Measurements from ENCODE around the gene COL13A1. TPM values are rescaled to one million over a fixed set of nuclear protein-coding genes. Genes with fewer than 3 reads are reported as not detected.
A peak's percentile ranks its signal among the peaks of the same experiment; 100 is the strongest.

The COL13A1 gene
- total RNA-seq, 1 donor from 2014 or later, result 25.6 TPM

- peaks cover 53% of the 10 kb centered on the region for H3K4me1 Mint-ChIP-seq (ENCODE audit: low read depth)
Observed at GRCh38 chr10:69803809-69804208, 2.1 kb downstream of the COL13A1 start.

GRCh38 chr10:69804775-69805174, 3.1 kb downstream of the COL13A1 start:
- H3K9me3 Mint-ChIP-seq (ENCODE audit: low read depth), result no peaks in the 10 kb centered on the region
- TF ChIP-seq CTCF (IDR thresholded peaks at IDR 0.05), result no peak
- peaks cover 2% of the 10 kb centered on the region for H3K36me3 Mint-ChIP-seq (ENCODE audit: low read depth)
- peaks cover 53% of the 10 kb centered on the region for H3K4me1 Mint-ChIP-seq (ENCODE audit: low read depth)
- H3K27ac Mint-ChIP-seq (ENCODE audit: unreplicated experiment), result no peak overlapping the region
- H3K4me3 Mint-ChIP-seq (ENCODE audit: unreplicated experiment), result no peak overlapping the region
- no peak for DNase-seq (ENCODE audit: low spot score)
- H3K27me3 Mint-ChIP-seq (ENCODE audit: low read depth), result no peaks in the 10 kb centered on the region

More at GRCh38 chr10:69803809-69804208, 2.1 kb downstream of the COL13A1 start:
- H3K27me3 Mint-ChIP-seq (ENCODE audit: low read depth), result no peaks in the 10 kb centered on the region
- no peak overlapping the region for H3K27ac Mint-ChIP-seq (ENCODE audit: unreplicated experiment)
- H3K9me3 Mint-ChIP-seq (ENCODE audit: low read depth), result no peaks in the 10 kb centered on the region
- DNase-seq (ENCODE audit: low spot score), result no peak
- H3K36me3 Mint-ChIP-seq (ENCODE audit: low read depth), result peaks cover 2% of the 10 kb centered on the region
- no peak for TF ChIP-seq CTCF (IDR thresholded peaks at IDR 0.05)
- peak overlapping the region; percentile 70 for H3K4me3 Mint-ChIP-seq (ENCODE audit: unreplicated experiment)

GRCh38 chr10:69807122-69807521, 5.4 kb downstream of the COL13A1 start:
- no peak for TF ChIP-seq CTCF (IDR thresholded peaks at IDR 0.05)
- Mint-ChIP-seq H3K36me3 (ENCODE audit: low read depth) (peaks cover 2% of the 10 kb centered on the region), H3K9me3 (ENCODE audit: low read depth) (no peaks in the 10 kb centered on the region), H3K4me3 (ENCODE audit: unreplicated experiment) (no peak overlapping the region), H3K27me3 (ENCODE audit: low read depth) (no peaks in the 10 kb centered on the region), H3K27ac (ENCODE audit: unreplicated experiment) (no peak overlapping the region), H3K4me1 (ENCODE audit: low read depth) (peaks cover 41% of the 10 kb centered on the region)
- no peak for DNase-seq (ENCODE audit: low spot score)

DNA sequence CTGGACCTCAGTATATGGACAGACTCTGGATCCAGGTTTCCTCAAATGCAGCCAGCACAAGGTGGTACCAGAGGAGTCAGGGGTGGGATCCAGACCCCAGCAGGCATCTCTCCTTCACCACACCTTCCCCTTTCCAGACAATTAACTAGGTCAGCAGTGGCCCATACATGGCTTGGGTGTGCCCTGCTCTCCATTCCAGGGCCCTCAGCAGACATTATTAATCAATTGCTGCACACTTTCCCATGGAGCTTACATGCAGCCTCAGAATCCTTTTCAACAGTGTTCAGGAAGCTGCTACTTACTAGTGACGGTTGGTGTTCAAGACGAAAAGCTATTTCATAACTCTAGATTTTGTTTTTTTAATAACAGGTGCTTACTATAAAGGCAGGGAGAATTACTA, 6.0 kb downstream of the COL13A1 start:
- H3K4me1 Mint-ChIP-seq (ENCODE audit: low read depth), result peaks cover 41% of the 10 kb centered on the region
- H3K4me3 Mint-ChIP-seq (ENCODE audit: unreplicated experiment), result no peak overlapping the region
- peaks cover 2% of the 10 kb centered on the region for H3K36me3 Mint-ChIP-seq (ENCODE audit: low read depth)
- H3K27me3 Mint-ChIP-seq (ENCODE audit: low read depth), result no peaks in the 10 kb centered on the region
- H3K27ac Mint-ChIP-seq (ENCODE audit: unreplicated experiment), result no peak overlapping the region
- no peaks in the 10 kb centered on the region for H3K9me3 Mint-ChIP-seq (ENCODE audit: low read depth)
- no peak for DNase-seq (ENCODE audit: low spot score)
- TF ChIP-seq CTCF (IDR thresholded peaks at IDR 0.05), result no peak

DNA sequence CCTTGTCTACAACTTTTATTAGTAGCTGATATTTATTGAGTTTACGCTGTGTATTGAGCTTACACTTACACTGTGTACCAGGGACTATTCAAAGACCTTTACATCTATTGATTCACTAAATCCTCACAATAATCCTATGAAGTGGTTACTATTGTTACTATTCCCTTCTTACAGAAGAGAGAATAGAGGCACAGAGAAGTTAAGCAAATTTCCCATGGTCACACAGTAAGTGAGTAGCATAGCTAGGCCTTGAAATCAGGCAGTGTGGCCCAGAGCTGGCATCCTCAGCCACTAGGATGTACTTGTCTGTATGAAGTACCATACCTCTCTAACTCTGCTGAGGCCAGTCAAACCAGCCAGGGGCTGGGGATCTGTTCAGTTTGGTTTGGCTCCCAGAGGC, 7.6 kb downstream of the COL13A1 start:
- Mint-ChIP-seq H3K9me3 (ENCODE audit: low read depth) (no peaks in the 10 kb centered on the region), H3K4me1 (ENCODE audit: low read depth) (peaks cover 31% of the 10 kb centered on the region), H3K36me3 (ENCODE audit: low read depth) (peaks cover 2% of the 10 kb centered on the region), H3K4me3 (ENCODE audit: unreplicated experiment) (no peak overlapping the region), H3K27ac (ENCODE audit: unreplicated experiment) (no peak overlapping the region), H3K27me3 (ENCODE audit: low read depth) (no peaks in the 10 kb centered on the region)
- TF ChIP-seq CTCF (IDR thresholded peaks at IDR 0.05), result no peak
- no peak for DNase-seq (ENCODE audit: low spot score)

All from chondrocyte (in vitro differentiated cells).